ENCODE measurements around the gene PHLDB3. TPM values are rescaled to one million over a fixed set of nuclear protein-coding genes. Genes with fewer than 3 reads are reported as not detected.
"Not testable (repeated sequence)": the region's sequence is repeated elsewhere in the genome, so short reads cannot be mapped to it uniquely, and the experiment has no call there.

PHLDB3 gene
- 6.0 and 15.8 TPM in 2 replicates for total RNA-seq

- H3K4me3 ChIP-seq (ENCODE audit: low read depth, low read length) = peak within 1 kb of the TSS; percentile 90
- DNase-seq (ENCODE audit: low read depth) = no peak
- TF ChIP-seq CTCF (conservative IDR thresholded peaks at IDR 0.05; ENCODE audit: low read depth, low read length) = peak; percentile 13
Measured at GRCh38 chr19:43504426-43505185, at the start of gene PHLDB3. PHLDB3 (minus strand) TSS chr19:43504746; CDS start chr19:43504118, 628 bp downstream.

GRCh38 chr19:43553656-43554055 lies 49.1 kb upstream of the PHLDB3 start:
- no peak overlapping the region for H3K4me3 ChIP-seq (ENCODE audit: low read depth, low read length)
- DNase-seq (ENCODE audit: low read depth) = no peak
- TF ChIP-seq CTCF (conservative IDR thresholded peaks at IDR 0.05; ENCODE audit: low read depth, low read length) = no peak

GRCh38 chr19:43552616-43553015 lies 48.1 kb upstream of the PHLDB3 start:
- no peak for DNase-seq (ENCODE audit: low read depth)

DNA sequence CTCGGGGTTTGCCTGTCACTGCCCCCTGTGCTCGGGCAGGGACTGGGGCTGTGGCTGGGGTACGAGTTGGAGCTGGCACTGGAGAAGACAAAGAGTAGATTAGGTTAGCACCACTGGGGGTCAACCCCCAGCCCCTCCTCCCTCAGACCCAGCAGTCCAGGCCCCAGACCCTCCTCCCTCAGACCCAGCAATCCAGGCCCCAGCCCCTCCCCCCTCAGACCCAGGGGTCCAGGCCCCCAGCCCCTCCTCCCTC lies 47.6 kb upstream of the PHLDB3 start:
- no peak for DNase-seq (ENCODE audit: low read depth)
- TF ChIP-seq CTCF (conservative IDR thresholded peaks at IDR 0.05; ENCODE audit: low read depth, low read length) = no peak

More at GRCh38 chr19:43552616-43553015, 48.1 kb upstream of the PHLDB3 start:
- H3K4me3 ChIP-seq (ENCODE audit: low read depth, low read length) = no peak overlapping the region
- TF ChIP-seq CTCF (conservative IDR thresholded peaks at IDR 0.05; ENCODE audit: low read depth, low read length) = no peak

DNA sequence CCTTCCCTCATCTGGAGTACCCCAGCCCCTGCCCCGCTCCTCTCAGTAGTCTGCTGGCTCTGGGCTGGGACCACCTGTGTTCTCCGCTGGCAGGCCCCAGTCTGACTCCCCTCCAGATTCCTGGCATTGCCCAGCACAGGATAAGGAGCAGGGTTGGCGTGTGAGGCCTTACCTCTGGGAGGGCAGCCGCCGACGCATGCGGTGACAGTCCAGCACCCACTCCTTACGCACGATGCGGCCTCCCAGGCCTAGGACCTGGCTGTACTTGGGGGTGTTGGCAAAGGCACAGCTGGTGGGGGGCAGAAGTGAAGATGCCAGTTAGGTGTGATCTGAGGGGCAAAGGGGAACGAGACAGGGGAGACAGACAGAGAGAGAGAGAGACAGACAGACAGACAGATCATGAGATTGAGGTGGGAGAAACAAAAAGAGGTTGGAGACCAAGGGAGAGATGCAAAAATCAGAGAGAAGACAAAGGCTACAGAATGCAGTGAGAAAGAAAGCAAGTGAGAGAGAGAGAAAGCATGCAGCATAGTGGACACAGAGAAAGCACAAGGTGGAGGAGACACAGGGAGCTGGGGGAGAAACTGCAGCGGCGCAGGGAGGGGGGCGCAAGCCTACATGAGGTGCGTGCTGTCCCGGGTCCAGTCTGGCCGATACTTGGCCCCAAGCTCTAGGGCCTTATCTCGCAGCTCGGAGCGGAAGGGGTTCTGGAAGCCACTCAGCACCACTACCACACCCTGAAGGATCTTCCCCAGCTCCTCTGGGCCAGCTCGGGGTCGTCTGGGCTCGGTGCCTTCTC lies 47.1 kb upstream of the PHLDB3 start:
- no peak overlapping the region for H3K4me3 ChIP-seq (ENCODE audit: low read depth, low read length)
- no peak for TF ChIP-seq CTCF (conservative IDR thresholded peaks at IDR 0.05; ENCODE audit: low read depth, low read length)
- no peak for DNase-seq (ENCODE audit: low read depth)

More for the DNA sequence above, 47.6 kb upstream of the PHLDB3 start:
- no peak overlapping the region for H3K4me3 ChIP-seq (ENCODE audit: low read depth, low read length)

DNA sequence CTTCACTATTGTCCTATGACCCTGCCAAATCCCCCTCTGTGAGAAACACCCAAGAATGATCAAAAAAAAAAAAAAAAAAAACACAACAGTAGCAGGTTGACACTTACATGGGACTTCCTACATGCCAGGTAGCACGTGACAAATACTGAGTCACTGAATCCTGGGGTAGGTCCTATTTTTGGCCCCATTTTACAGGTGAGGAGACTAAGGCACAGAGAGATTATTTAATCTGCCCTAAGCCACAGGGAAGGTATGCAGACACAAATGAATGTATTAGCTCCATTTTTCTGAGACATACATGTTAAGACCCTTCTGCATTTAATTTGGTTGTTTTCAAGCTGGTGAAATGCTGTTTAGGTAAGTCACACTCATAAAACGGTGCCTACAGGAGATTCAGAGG lies 44.2 kb upstream of the PHLDB3 start:
- H3K4me3 ChIP-seq (ENCODE audit: low read depth, low read length) = no peak overlapping the region
- no peak for TF ChIP-seq CTCF (conservative IDR thresholded peaks at IDR 0.05; ENCODE audit: low read depth, low read length)
- no peak for DNase-seq (ENCODE audit: low read depth)

- not testable (repeated sequence) for H3K4me3 ChIP-seq (ENCODE audit: low read depth, low read length); DNase-seq (ENCODE audit: low read depth)
Measured at GRCh38 chr19:43547926-43548325, 43.4 kb upstream of the PHLDB3 start.
